Glutamatergic neuron (in vitro differentiated cells): ENCODE measurements around the gene DNM3. TPM values are rescaled to one million over a fixed set of nuclear protein-coding genes. Genes with fewer than 3 reads are reported as not detected.

Experiments used
- DNase-seq: peaks from one replicate; pipeline ENCODE4 v3.0.0; 2022
- H3K27ac Mint-ChIP-seq: one replicate; pipeline ENCODE4 v1.8.0; 2020; ENCODE audit warnings: mild to moderate bottlenecking, mixed read lengths, inconsistent platforms; ENCODE audit not compliant: unreplicated experiment
- H3K27me3 Mint-ChIP-seq: one replicate; pipeline ENCODE4 v1.8.0; 2020; ENCODE audit warnings: mild to moderate bottlenecking, moderate library complexity, mixed read lengths, inconsistent platforms; ENCODE audit not compliant: unreplicated experiment
- H3K36me3 Mint-ChIP-seq: one replicate; pipeline ENCODE4 v1.8.0; 2020; ENCODE audit warnings: mild to moderate bottlenecking, mixed read lengths, inconsistent platforms; ENCODE audit not compliant: unreplicated experiment
- H3K4me1 Mint-ChIP-seq: one replicate; pipeline ENCODE4 v1.8.0; 2020; ENCODE audit warnings: mild to moderate bottlenecking, low read depth, mixed read lengths, inconsistent platforms; ENCODE audit not compliant: unreplicated experiment
- H3K4me3 Mint-ChIP-seq: one replicate; pipeline ENCODE4 v1.8.0; 2020; ENCODE audit warnings: mild to moderate bottlenecking, mixed read lengths, inconsistent platforms; ENCODE audit not compliant: unreplicated experiment
- H3K9me3 Mint-ChIP-seq: one replicate; pipeline ENCODE4 v1.8.0; 2020; ENCODE audit warnings: mild to moderate bottlenecking, moderate library complexity, mixed read lengths, inconsistent platforms; ENCODE audit not compliant: unreplicated experiment
- total RNA-seq: library from RNA; stranded (reverse); fragmentation: NEBNext Ultra II Directional; extraction: Animal tissue kit (Norgen Biotek cat#: 25700); gene quantifications from one replicate; pipeline ENCODE4 v1.2.1, GENCODE V29; 2021; ENCODE audit not compliant: unreplicated experiment
- TF ChIP-seq, protein P1 (sequence below): fragments of 200-600 bp; sonication (generic); IDR thresholded peaks from one replicate; pipeline ENCODE4 v1.5.0; 2021; ENCODE audit not compliant: partially characterized antibody, unreplicated experiment

The DNM3 gene
- total RNA-seq, 1 donor from 2014 or later = 11.4 TPM

DNA sequence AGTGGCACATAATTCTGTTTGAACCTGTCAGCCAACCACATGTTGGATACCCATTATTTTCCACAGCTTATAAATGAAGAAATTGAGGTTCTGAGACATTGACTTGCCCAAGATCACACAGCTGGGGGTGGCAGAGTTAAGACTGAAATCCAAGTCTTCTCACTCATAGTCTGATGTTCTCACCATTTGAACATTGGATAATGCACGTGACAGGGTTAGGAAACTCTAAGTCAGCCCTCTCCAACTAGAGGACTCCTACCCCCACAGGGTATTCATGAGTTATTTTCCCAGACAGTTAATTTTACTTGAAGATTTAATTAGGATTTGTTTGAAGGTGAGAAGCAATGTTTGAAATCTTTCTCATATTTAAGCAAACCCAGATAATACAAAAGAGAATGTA, 541.1 kb downstream of the DNM3 start:
- Mint-ChIP-seq H3K27ac (no peak overlapping the region), H3K4me3 (no peak overlapping the region)

DNA sequence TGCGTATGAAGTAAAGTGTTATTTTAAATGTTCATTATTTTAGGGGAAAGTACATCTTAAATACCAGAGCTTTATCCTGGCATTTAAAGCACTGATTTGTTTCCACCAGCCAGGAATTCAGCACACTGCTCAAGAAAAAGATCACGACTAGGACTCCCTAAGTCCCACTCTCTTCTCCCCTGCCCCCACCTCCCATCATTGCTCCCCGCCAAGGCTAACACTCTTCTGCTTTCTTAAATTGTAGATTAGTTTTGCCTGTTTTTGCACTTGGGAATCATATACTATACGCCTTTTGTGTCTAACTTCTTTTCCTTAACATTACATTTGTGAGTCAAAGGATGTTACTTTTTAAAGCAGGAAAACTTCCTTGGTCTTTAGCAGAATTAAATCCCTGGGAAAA, 541.7 kb downstream of the DNM3 start:
- H3K4me3 Mint-ChIP-seq = no peak overlapping the region
- no peaks in the 10 kb centered on the region for H3K9me3 Mint-ChIP-seq

More for the DNA sequence above, 541.1 kb downstream of the DNM3 start:
- no peaks in the 10 kb centered on the region for H3K4me1 Mint-ChIP-seq
- no peaks in the 10 kb centered on the region for H3K9me3 Mint-ChIP-seq
- no peak for DNase-seq
- no peaks in the 10 kb centered on the region for H3K27me3 Mint-ChIP-seq
- no peaks in the 10 kb centered on the region for H3K36me3 Mint-ChIP-seq
- TF ChIP-seq, protein P1, sequence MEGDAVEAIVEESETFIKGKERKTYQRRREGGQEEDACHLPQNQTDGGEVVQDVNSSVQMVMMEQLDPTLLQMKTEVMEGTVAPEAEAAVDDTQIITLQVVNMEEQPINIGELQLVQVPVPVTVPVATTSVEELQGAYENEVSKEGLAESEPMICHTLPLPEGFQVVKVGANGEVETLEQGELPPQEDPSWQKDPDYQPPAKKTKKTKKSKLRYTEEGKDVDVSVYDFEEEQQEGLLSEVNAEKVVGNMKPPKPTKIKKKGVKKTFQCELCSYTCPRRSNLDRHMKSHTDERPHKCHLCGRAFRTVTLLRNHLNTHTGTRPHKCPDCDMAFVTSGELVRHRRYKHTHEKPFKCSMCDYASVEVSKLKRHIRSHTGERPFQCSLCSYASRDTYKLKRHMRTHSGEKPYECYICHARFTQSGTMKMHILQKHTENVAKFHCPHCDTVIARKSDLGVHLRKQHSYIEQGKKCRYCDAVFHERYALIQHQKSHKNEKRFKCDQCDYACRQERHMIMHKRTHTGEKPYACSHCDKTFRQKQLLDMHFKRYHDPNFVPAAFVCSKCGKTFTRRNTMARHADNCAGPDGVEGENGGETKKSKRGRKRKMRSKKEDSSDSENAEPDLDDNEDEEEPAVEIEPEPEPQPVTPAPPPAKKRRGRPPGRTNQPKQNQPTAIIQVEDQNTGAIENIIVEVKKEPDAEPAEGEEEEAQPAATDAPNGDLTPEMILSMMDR = no peak

DNA sequence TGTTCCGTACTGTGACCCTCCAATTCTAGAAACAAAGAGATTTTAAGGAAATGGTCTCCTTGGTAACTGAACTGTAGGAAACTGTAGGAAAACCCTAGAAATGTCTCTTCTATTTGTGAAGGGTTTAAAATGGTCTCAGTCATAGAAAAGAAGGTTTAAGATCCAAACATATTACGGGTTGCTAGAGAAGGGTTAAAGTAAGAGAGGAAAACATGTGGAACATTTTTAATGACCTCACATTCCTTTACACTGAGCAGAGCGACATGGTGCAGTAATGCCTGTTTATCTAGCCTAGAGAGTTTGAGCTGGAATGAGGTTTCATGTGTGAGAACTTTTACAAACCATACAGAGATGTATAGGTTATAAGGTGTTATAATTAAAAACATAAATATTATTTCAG, 542.2 kb downstream of the DNM3 start:
- Mint-ChIP-seq H3K27me3 (no peaks in the 10 kb centered on the region), H3K36me3 (no peaks in the 10 kb centered on the region), H3K9me3 (no peaks in the 10 kb centered on the region), H3K4me3 (no peak overlapping the region), H3K27ac (no peak overlapping the region), H3K4me1 (no peaks in the 10 kb centered on the region)
- TF ChIP-seq, protein P1 = no peak
- no peak for DNase-seq

More for the DNA sequence above, 541.7 kb downstream of the DNM3 start:
- Mint-ChIP-seq H3K27me3 (no peaks in the 10 kb centered on the region), H3K27ac (no peak overlapping the region), H3K36me3 (no peaks in the 10 kb centered on the region), H3K4me1 (no peaks in the 10 kb centered on the region)
- DNase-seq = no peak
- TF ChIP-seq, protein P1 = no peak

- H3K4me3 Mint-ChIP-seq = no peak overlapping the region
Measured at GRCh38 chr1:172384656-172385055, 543.4 kb downstream of the DNM3 start.

DNA sequence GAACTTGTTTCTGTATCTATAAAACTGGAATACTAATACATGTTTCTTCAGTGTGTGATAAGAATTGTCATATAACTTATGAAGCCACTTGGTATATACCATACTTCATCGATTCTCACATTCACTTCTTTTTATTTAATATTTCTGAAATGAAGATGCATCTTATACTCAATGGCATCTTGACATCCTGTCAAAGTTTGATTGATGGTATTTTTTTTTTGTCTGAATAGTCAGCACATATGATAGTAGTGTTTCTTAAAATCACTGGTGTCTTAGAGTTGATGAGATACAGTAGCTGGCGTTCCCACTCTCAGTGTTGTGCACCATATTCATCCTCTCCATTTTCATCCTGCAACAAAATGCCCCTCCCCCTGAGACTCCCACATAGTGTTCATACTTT, 544.7 kb downstream of the DNM3 start:
- Mint-ChIP-seq H3K36me3 (no peaks in the 10 kb centered on the region), H3K4me1 (peaks cover 8% of the 10 kb centered on the region), H3K27me3 (no peaks in the 10 kb centered on the region), H3K27ac (no peak overlapping the region), H3K9me3 (no peaks in the 10 kb centered on the region), H3K4me3 (no peak overlapping the region)
- TF ChIP-seq, protein P1 = no peak
- DNase-seq = no peak

More at GRCh38 chr1:172384656-172385055, 543.4 kb downstream of the DNM3 start:
- Mint-ChIP-seq H3K9me3 (no peaks in the 10 kb centered on the region), H3K36me3 (no peaks in the 10 kb centered on the region), H3K27ac (no peak overlapping the region), H3K27me3 (no peaks in the 10 kb centered on the region), H3K4me1 (no peaks in the 10 kb centered on the region)
- no peak for DNase-seq
- TF ChIP-seq, protein P1 = no peak
